Activated gamma-delta T cell (primary cell): ENCODE results near the gene CHTF18.
"Not testable (repeated sequence)": the region's sequence is repeated elsewhere in the genome, so short reads cannot be mapped to it uniquely, and the experiment has no call there.

Experiments
- DNase-seq: peaks from one replicate; lab custom pipeline; 2025; lab: John Stamatoyannopoulos, UW

Gene CHTF18

DNA sequence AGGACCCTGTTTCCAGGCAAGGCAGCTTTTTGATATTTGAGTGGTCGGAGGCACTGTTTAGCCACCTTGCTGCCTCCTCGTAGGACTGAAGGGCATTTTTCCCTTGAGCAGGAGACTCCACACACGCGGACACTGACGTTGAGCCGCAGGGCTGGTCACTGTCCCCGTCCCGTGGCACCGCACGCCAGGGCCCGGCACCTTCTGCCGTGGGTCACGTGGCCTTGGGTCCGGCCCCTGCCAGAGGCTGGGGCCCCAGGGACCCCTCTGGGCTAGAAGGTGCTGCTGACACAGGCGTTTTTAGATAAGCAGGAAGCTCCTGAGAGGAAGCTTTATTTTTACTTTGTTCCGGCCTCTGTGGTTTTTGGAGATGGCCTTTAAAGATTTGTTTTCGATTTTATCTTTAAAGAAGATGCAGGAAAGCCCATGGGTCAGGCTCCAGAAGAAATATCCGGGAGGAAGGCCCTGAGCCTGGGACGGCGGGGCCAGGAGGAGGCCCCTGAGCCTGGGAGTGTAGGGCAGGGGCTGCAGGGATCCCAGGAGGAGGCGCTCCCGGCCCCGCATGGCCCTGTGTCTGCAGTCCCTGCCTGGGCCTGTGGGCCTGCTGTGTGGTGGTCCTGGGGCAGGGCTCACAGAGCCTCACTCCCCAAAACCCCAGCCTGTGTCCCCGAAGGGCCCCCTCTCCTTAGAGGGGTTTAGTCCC, 42.6 kb downstream of the CHTF18 start:
- no peak for DNase-seq

GRCh38 chr16:831571-832413, 43.4 kb downstream of the CHTF18 start:
- no peak for DNase-seq

GRCh38 chr16:832652-833336, 44.4 kb downstream of the CHTF18 start:
- no peak for DNase-seq

- no peak for DNase-seq
These were observed 45.0 kb downstream of the CHTF18 start for GRCh38 chr16:833411-833810.

- DNase-seq: no peak
These were observed 47.0 kb downstream of the CHTF18 start for GRCh38 chr16:835373-835772.

DNA sequence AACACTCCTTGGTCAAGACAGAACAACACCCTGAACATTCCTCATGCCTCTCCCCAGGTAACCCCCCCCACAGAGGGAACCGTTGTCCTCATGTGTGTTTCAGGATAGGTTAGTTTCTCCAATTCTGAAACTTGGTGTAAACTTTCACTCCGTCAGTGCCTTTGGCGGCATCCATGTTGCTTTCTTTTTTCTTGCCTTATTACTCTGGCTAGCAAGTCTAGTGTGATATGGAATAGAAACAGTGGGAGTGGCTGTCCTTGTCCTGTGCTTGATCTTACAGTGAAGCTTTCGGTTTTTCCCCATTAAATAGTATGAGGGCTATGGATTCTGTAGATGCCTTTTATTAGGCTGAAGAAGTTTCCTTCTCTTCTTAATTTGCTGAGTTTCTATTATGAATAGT, 47.8 kb downstream of the CHTF18 start:
- no peak for DNase-seq

- not testable (repeated sequence) for DNase-seq
These were observed 48.4 kb downstream of the CHTF18 start for GRCh38 chr16:836822-837221.

- DNase-seq: no peak
These were observed 50.3 kb downstream of the CHTF18 start for GRCh38 chr16:838741-839140.

- DNase-seq: no peak
These were observed 51.4 kb downstream of the CHTF18 start for GRCh38 chr16:839643-840408.

GRCh38 chr16:840561-841454, 52.4 kb downstream of the CHTF18 start:
- no peak for DNase-seq

DNA sequence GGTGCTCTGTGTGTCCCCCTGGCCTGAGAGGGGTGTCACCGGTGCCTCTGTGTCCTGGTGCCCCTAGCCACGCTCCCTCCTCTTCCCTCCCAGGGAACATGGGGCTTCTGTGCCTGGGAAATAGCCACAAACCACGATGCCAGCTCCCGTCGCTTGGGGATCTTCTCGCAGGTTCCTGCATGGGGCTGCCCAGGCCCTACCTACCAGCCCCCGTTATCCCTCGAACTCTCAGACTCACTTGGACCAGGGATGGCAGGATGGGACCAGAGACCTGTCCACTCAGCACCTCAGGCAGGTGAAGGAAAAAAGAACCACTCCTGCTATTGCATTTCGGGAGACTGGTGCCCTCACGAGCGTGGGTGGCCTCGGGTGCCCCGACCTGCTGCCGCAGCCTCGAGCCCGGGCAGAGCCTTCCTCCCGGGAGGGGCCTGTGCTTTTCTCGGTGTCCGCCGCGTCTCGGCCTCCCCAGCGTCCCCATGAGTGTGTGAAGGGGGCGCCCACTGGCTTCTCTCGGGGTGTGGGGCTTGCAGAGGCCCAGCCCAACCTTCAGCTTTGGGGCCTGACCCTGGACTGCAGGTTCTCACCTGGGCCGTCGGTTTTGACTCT, 53.1 kb downstream of the CHTF18 start:
- no peak for DNase-seq

GRCh38 chr16:842061-842476, 53.6 kb downstream of the CHTF18 start:
- DNase-seq: no peak

DNA sequence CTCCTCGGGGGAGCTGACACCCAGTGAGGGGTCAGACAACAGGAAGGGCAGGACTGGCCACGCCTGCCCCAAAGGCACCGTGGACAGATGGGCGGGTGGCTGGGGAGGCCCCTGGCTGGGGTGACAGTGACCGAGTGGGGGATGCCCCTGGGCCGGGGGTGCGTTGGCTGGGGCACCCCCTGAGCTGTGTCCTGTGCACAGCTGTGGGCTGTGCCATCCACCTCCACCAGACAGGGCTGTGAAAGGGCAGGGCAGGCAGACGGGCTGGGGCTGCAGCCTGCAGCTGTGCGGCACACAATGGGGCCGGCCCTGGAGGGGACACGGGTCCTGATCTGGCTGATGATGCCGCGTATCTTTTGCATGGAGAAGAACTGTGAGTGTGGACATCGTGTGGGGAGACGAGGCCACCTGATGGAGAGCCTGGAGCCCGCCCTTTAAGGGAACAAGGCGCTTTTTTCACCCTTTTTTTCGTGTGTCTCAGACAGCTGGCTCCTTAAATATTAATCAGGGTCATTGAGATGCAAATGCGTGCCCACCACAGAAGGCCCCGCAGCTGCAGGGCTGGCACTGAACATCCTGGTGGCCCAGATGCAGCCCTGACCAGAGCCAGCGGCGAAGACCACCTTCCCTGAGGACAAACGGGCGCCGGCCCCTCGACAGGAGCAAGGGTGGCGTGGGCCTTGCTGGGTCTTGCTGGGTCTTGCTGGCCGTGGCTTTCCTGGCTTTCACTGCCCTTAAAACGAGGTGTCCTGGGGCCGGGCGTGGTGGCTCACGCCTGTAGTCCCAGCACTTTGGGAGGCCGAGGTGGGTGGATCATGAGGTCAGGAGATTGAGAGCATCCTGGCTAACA, 54.5 kb downstream of the CHTF18 start:
- no peak for DNase-seq

GRCh38 chr16:843771-844170, 55.4 kb downstream of the CHTF18 start:
- no peak for DNase-seq

DNA sequence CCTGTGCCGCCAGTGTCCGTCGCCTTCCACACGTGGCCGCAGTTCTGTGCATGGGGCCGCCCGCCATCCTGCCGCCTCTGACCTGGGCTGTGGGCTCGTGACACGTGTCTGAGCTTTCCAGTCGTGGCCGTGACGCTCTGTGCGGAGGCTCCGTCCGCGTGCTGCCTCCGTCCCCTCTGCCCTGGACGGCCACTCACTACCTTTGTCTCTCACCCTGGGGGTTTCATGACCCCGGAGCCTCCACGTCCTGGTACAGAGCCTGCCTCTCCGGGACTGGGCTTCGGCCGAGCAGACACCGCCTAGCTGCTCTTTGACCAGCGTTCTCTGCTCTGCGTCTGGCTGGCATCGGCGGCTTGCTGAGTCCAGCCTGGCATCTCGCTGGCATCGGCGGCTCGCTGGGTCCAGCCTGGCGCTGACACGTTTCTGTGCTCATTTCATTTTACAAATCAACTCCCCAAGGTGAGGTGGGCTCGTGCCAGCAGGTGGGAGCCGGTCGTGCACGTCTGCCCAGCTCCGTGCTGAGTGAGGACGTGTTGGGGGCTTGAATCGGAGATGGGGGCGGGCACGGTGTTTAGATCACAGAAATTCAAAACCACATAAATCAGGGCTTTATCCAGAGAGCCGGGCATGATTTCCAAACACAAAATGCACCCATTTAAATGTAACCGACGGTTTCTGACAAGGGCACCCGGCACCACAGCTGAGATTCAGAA, 56.4 kb downstream of the CHTF18 start:
- DNase-seq: no peak

DNA sequence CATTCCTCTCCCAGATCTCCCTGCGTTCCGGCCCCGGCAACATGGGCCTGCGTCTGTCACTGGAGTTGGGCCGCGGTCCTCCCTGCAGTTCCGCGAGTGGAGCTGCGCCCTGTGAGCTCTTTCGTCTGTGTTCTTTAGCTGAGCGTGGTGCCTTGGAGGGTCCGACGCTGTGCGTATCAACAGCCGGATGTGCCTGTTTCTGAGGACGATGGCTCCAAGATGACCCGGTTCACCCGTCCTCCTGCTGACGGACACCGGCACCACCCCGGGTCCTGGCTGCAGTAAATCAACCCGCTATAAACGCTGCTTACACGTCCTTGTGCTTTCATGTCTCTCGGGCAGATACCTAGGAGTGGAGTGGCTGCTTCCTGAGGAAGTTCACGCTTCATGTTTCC, 56.9 kb downstream of the CHTF18 start:
- no peak for DNase-seq

DNA sequence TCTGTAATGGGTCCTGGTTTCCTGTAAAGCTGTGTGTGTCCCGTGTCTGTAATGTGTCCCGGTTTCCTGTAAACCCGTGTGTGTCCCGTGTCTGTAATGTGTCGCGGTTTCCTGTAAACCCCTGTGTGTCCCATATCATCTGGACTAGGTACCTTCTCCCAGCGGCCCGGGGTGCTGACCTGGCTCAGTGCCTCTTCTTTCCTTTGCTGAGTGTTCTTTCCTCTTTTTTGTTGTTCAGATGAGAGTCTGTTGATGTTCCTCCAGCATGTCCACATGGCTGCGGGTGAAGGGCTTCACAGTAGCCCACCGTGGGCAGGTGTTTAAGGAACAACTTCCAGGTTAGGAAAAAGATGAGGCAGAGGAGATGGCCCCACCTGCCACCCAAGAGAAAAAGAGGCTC, 58.7 kb downstream of the CHTF18 start:
- DNase-seq: no peak
